Kidney (tissue), 14 donors: ENCODE data around the gene TNFRSF8. TPM values are rescaled to one million over a fixed set of nuclear protein-coding genes. Genes with fewer than 3 reads are reported as not detected.

ENCODE experiments used
- DNase-seq, 5 donors: peaks; one replicate each; pipeline ENCODE4 v3.0.0-alpha.2; 2013 to 2020
- FAIRE-seq: peaks from 2 replicates; lab custom pipeline; 2012; peaks lifted over from hg19 to GRCh38; lab: Jason Lieb, UNC
- H3K27ac ChIP-seq, 2 donors: one replicate each; pipeline ENCODE4 v1.7.0; 2013; ENCODE audit warnings: low read depth in 2 of 2, low read length in 2 of 2, inconsistent platforms in 1 of 2
- H3K27me3 ChIP-seq: one replicate; pipeline ENCODE4 v1.7.1; 2013; ENCODE audit warnings: low read length, inconsistent platforms; ENCODE audit not compliant: control insufficient read depth, insufficient read depth
- H3K36me3 ChIP-seq, 3 donors: one replicate each; pipeline versions ENCODE4 v1.7.0 to v1.7.1; 2013; ENCODE audit warnings: low read length in 3 of 3, control low read depth in 1 of 3, inconsistent platforms in 1 of 3; ENCODE audit not compliant: insufficient read depth in 3 of 3, control insufficient read depth in 2 of 3
- H3K4me1 ChIP-seq, 3 donors: one replicate each; pipeline versions ENCODE4 v1.7.0 to v1.7.1; 2013; ENCODE audit warnings: low read length in 3 of 3, inconsistent platforms in 1 of 3, low read depth in 1 of 3; ENCODE audit not compliant: control insufficient read depth in 2 of 3, insufficient read depth in 2 of 3
- H3K4me3 ChIP-seq, 3 donors: one replicate each; pipeline versions ENCODE4 v1.7.0 to v1.8.1; 2013; ENCODE audit warnings: low read length in 3 of 3, control low read depth in 1 of 3, inconsistent platforms in 1 of 3
- H3K9ac ChIP-seq, 3 donors: one replicate each; pipeline versions ENCODE4 v1.7.0 to v1.7.1; 2013; ENCODE audit warnings: low read length in 3 of 3, control low read depth in 1 of 3, inconsistent platforms in 1 of 3
- H3K9me3 ChIP-seq, 3 donors: one replicate each; pipeline versions ENCODE4 v1.7.0 to v1.7.1; 2013; ENCODE audit warnings: low read length in 3 of 3, control low read depth in 1 of 3, inconsistent platforms in 1 of 3; ENCODE audit not compliant: control insufficient read depth in 2 of 3, insufficient read depth in 1 of 3
- CTCF ChIP-seq: IDR thresholded peaks from 3 replicates; pipeline ENCODE4 v1.5.1; 2012; ENCODE audit warnings: mild to moderate bottlenecking, moderate library complexity, borderline replicate concordance; ENCODE audit not compliant: insufficient read depth; ENCODE audit errors: extremely low read depth
- intact Hi-C: fragments of 100-400 bp; cut with DNase I; formaldehyde crosslinking; loops from one replicate; pipeline ENCODE4 v1.11.1; 2022
- polyA plus RNA-seq: library from polyadenylated mRNA; stranded (reverse); fragments of 350-450 nt; fragmentation: Illumina TruSeq; extraction: RNeasy Lipid Tissue Mini Kit (QIAGEN cat#74804); gene quantifications from one replicate; pipeline ENCODE4 v1.2.3, GENCODE V29; 2014; ENCODE audit warnings: low read depth, low replicate concordance; ENCODE audit not compliant: insufficient read depth
- total RNA-seq: library from RNA; stranded (reverse); fragmentation: NEBNext Ultra II Directional; extraction: Animal tissue kit (Norgen Biotek cat#: 25700); gene quantifications from one replicate; pipeline ENCODE4 v1.2.1, GENCODE V29; 2021
- donor health status: control.
- donor health status: control.
- donor health status: control.
- donor health status: control.
- donor health status: control.
- donor health status: DM: yes; HTN: yes; CAD: no.
- donor health status: Normal renal cell carcinoma (clear cell type).

The TNFRSF8 gene
- total and polyA plus RNA-seq, 2 donors from 2014 or later = 0.94 to 0.97 TPM

- Histone ChIP-seq H3K27me3 (no peaks in the 10 kb centered on the region), H3K4me1 (peaks cover 0 to 18% (median 0%) of the 10 kb centered on the region in 3 donors), H3K9ac (no peak overlapping the region), H3K27ac (no peak overlapping the region), H3K9me3 (no peaks in the 10 kb centered on the region), H3K4me3 (no peak overlapping the region), H3K36me3 (no peaks in the 10 kb centered on the region)
- DNase-seq = no peak
- intact Hi-C loops = no loop called here
- no peak for TF ChIP-seq CTCF
- FAIRE-seq = no peak
Observed at GRCh38 chr1:12162459-12163137, 99.5 kb downstream of the TNFRSF8 start.

GRCh38 chr1:12163210-12163609 lies 100.1 kb downstream of the TNFRSF8 start:
- TF ChIP-seq CTCF = no peak
- no peak overlapping the region for H3K9ac ChIP-seq
- peaks cover 0 to 18% (median 0%) of the 10 kb centered on the region in 3 donors for H3K4me1 ChIP-seq
- no peak overlapping the region for H3K27ac ChIP-seq
- H3K27me3 ChIP-seq = no peaks in the 10 kb centered on the region
- DNase-seq (no peak), FAIRE-seq (no peak)
- H3K36me3 ChIP-seq = no peaks in the 10 kb centered on the region
- intact Hi-C loops = no loop called here
- H3K4me3 ChIP-seq = no peak overlapping the region
- no peaks in the 10 kb centered on the region for H3K9me3 ChIP-seq

GRCh38 chr1:12164210-12164609 lies 101.1 kb downstream of the TNFRSF8 start:
- H3K27ac ChIP-seq = no peak overlapping the region
- no peak for TF ChIP-seq CTCF
- no peaks in the 10 kb centered on the region for H3K9me3 ChIP-seq
- no peak overlapping the region for H3K9ac ChIP-seq
- intact Hi-C loops = no loop called here
- H3K4me3 ChIP-seq = no peak overlapping the region
- no peaks in the 10 kb centered on the region for H3K27me3 ChIP-seq
- FAIRE-seq = no peak
- DNase-seq = no peak
- no peaks in the 10 kb centered on the region for H3K36me3 ChIP-seq
- H3K4me1 ChIP-seq = peaks cover 0 to 20% (median 0%) of the 10 kb centered on the region in 3 donors

GRCh38 chr1:12165342-12165741 lies 102.2 kb downstream of the TNFRSF8 start:
- H3K27me3 ChIP-seq = no peaks in the 10 kb centered on the region
- TF ChIP-seq CTCF = no peak
- intact Hi-C loops = no loop called here
- DNase-seq (no peak), FAIRE-seq (no peak)
- no peaks in the 10 kb centered on the region for H3K36me3 ChIP-seq
- no peak overlapping the region for H3K4me3 ChIP-seq
- no peak overlapping the region for H3K9ac ChIP-seq
- peaks cover 0 to 20% (median 0%) of the 10 kb centered on the region in 3 donors for H3K4me1 ChIP-seq
- no peak overlapping the region for H3K27ac ChIP-seq
- no peaks in the 10 kb centered on the region for H3K9me3 ChIP-seq
